Left lung (tissue), 10 donors: ENCODE measurements around the gene LGI1. TPM values are rescaled to one million over a fixed set of nuclear protein-coding genes. Genes with fewer than 3 reads are reported as not detected.
A peak's percentile ranks its signal among the peaks of the same experiment; 100 is the strongest.

Experiments used
- ATAC-seq: fragments of 200-7000 bp; cut with Tn5 transposase; one replicate; pipeline ENCODE4 v1.9.1; 2020; ENCODE audit warnings: moderate library complexity
- DNase-seq, 4 donors: peaks; one replicate each; pipeline ENCODE4 v3.0.0-alpha.2; 2013 to 2020
- H3K27ac ChIP-seq, 2 donors: fragments of 200-600 bp; sonication (generic) in 1 of 2; one replicate each; pipeline versions ENCODE4 v1.5.0 to v1.8.0; 2020 to 2021
- H3K27me3 ChIP-seq, 2 donors: fragments of 200-600 bp; sonication (generic) in 1 of 2; one replicate each; pipeline versions ENCODE4 v1.5.0 to v1.8.0; 2020 to 2021
- H3K36me3 ChIP-seq, 2 donors: fragments of 200-600 bp; sonication (generic) in 1 of 2; one replicate each; pipeline versions ENCODE4 v1.5.0 to v1.8.0; 2020 to 2021
- H3K4me1 ChIP-seq, 2 donors: fragments of 200-600 bp; one replicate each; pipeline ENCODE4 v1.8.0; 2021
- H3K4me3 ChIP-seq, 2 donors: fragments of 200-600 bp; sonication (generic) in 1 of 2; one replicate each; pipeline versions ENCODE4 v1.5.0 to v1.8.0; 2020 to 2021; ENCODE audit warnings: mild to moderate bottlenecking in 1 of 2
- H3K9me3 ChIP-seq, 2 donors: fragments of 200-600 bp; sonication (generic) in 1 of 2; one replicate each; pipeline versions ENCODE4 v1.5.0 to v1.8.0; 2020 to 2021
- CTCF ChIP-seq, 2 donors: fragments of 200-600 bp; sonication (generic) in 1 of 2; IDR thresholded peaks; one replicate each; pipeline versions ENCODE4 v1.5.0 to v1.8.0; 2021; ENCODE audit warnings: antibody characterized with exemption in 2 of 2
- intact Hi-C, 2 donors: fragments of 100-400 bp; cut with DNase I; formaldehyde crosslinking; loops; one replicate each; pipeline versions ENCODE4 v1.11.2 to v1.14.2; 2022
- polyA plus RNA-seq, 6 donors: library from polyadenylated mRNA; unstranded; fragments of 120-200 nt; gene quantifications; one replicate each; pipeline ENCODE4 v1.2.1, GENCODE V29; 2013; ENCODE audit not compliant: insufficient read length in 6 of 6
- total RNA-seq, 2 donors: library from RNA; stranded (reverse); fragmentation: NEBNext Ultra II Directional; extraction: Animal tissue kit (Norgen Biotek cat#: 25700); gene quantifications; one replicate each; pipeline ENCODE4 v1.2.1, GENCODE V29; 2021
- donor health status: DM: no; HTN: yes; CAD: no.
- donor health status: DM: no; HTN: no; CAD: no.

The LGI1 gene
- total and polyA plus RNA-seq, 8 donors = 0.07 to 0.13 (median 0.10) TPM; not detected in 2

- no peak for TF ChIP-seq CTCF (IDR thresholded peaks at IDR 0.05)
- intact Hi-C loops = no loop called here
- no peak overlapping the region for H3K4me3 ChIP-seq
- ATAC-seq (no peak), DNase-seq (no peak)
- peaks cover 0 to 9% of the 10 kb centered on the region in 2 donors for H3K27me3 ChIP-seq
- H3K27ac ChIP-seq = no peak overlapping the region
- peaks cover 0 to 5% of the 10 kb centered on the region in 2 donors for H3K4me1 ChIP-seq
- no peaks in the 10 kb centered on the region for H3K9me3 ChIP-seq
- H3K36me3 ChIP-seq = no peaks in the 10 kb centered on the region
Observed at GRCh38 chr10:93746844-93747284, 10.9 kb upstream of the LGI1 start.

GRCh38 chr10:93749218-93749799, 8.4 kb upstream of the LGI1 start:
- H3K27ac ChIP-seq = no peak overlapping the region
- no peak for DNase-seq
- peaks cover 0 to 9% of the 10 kb centered on the region in 2 donors for H3K27me3 ChIP-seq
- TF ChIP-seq CTCF (IDR thresholded peaks at IDR 0.05) = no peak
- H3K9me3 ChIP-seq = no peaks in the 10 kb centered on the region
- H3K4me1 ChIP-seq = no peaks in the 10 kb centered on the region
- peak; percentile 47 for ATAC-seq
- no peaks in the 10 kb centered on the region for H3K36me3 ChIP-seq
- no peak overlapping the region for H3K4me3 ChIP-seq
- intact Hi-C loops = no loop called here

GRCh38 chr10:93751124-93751523, 6.6 kb upstream of the LGI1 start:
- intact Hi-C loops = no loop called here
- H3K27ac ChIP-seq = no peak overlapping the region
- peaks cover 0 to 4% of the 10 kb centered on the region in 2 donors for H3K4me1 ChIP-seq
- H3K27me3 ChIP-seq = peaks cover 0 to 9% of the 10 kb centered on the region in 2 donors
- TF ChIP-seq CTCF (IDR thresholded peaks at IDR 0.05) = no peak
- no peaks in the 10 kb centered on the region for H3K9me3 ChIP-seq
- no peak overlapping the region for H3K4me3 ChIP-seq
- DNase-seq (no peak), ATAC-seq (no peak)
- no peaks in the 10 kb centered on the region for H3K36me3 ChIP-seq

GRCh38 chr10:93751832-93752231, 5.9 kb upstream of the LGI1 start:
- intact Hi-C loops = no loop called here

GRCh38 chr10:93752761-93753160, 5.0 kb upstream of the LGI1 start:
- no peak for TF ChIP-seq CTCF (IDR thresholded peaks at IDR 0.05)
- no peak for ATAC-seq
- intact Hi-C loops = no loop called here
- DNase-seq = no peak
- Histone ChIP-seq H3K27ac (no peak overlapping the region), H3K9me3 (no peaks in the 10 kb centered on the region), H3K36me3 (no peaks in the 10 kb centered on the region), H3K27me3 (peaks cover 0 to 20% of the 10 kb centered on the region in 2 donors), H3K4me1 (peaks cover 0 to 6% of the 10 kb centered on the region in 2 donors), H3K4me3 (no peak overlapping the region)

More at GRCh38 chr10:93751832-93752231, 5.9 kb upstream of the LGI1 start:
- peaks cover 0 to 6% of the 10 kb centered on the region in 2 donors for H3K4me1 ChIP-seq
- TF ChIP-seq CTCF (IDR thresholded peaks at IDR 0.05) = no peak
- H3K4me3 ChIP-seq = no peak overlapping the region
- peak; percentile 33 for ATAC-seq
- no peak for DNase-seq
- no peaks in the 10 kb centered on the region for H3K36me3 ChIP-seq
- peaks cover 0 to 11% of the 10 kb centered on the region in 2 donors for H3K27me3 ChIP-seq
- no peaks in the 10 kb centered on the region for H3K9me3 ChIP-seq
- H3K27ac ChIP-seq = no peak overlapping the region
